ENCODE results near the gene SCFD2. TPM values are rescaled to one million over a fixed set of nuclear protein-coding genes. Genes with fewer than 3 reads are reported as not detected.

SCFD2 gene
- total RNA-seq, 1 experiment from 2014 or later: 7.4 TPM

DNA sequence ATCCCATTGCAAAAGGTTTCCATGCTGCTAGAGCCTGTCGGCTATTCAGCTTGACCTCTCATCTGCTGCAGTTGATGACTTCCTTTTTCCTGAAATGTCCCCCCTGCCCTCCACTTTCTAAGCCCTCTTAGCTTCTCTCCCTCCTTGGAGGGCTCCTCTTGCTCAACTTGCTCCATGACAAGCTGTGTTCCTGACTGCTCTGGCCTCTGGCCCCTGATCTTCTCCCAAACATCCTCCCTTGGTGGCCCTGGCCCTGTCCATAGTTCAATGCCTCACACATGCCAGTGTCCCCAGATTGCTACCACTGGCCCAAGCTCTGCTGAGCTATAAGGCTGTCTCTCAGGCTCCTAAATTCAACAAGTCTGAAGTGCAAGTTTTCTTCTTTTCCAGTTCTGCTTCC, 474.1 kb downstream of the SCFD2 start:
- H3K9me3 ChIP-seq (ENCODE audit: control insufficient read depth, insufficient read depth, low read depth, low read length): no peaks in the 10 kb centered on the region
- H3K27me3 ChIP-seq (ENCODE audit: control insufficient read depth, insufficient read depth, low read length): no peaks in the 10 kb centered on the region
- TF ChIP-seq TCF7L2 (IDR thresholded peaks at IDR 0.05; ENCODE audit: low read depth, low read length): no peak
- no peak for TF ChIP-seq SIN3A (IDR thresholded peaks at IDR 0.05; ENCODE audit: borderline replicate concordance, insufficient read depth, low read depth, low read length)
- TF ChIP-seq, protein P1, sequence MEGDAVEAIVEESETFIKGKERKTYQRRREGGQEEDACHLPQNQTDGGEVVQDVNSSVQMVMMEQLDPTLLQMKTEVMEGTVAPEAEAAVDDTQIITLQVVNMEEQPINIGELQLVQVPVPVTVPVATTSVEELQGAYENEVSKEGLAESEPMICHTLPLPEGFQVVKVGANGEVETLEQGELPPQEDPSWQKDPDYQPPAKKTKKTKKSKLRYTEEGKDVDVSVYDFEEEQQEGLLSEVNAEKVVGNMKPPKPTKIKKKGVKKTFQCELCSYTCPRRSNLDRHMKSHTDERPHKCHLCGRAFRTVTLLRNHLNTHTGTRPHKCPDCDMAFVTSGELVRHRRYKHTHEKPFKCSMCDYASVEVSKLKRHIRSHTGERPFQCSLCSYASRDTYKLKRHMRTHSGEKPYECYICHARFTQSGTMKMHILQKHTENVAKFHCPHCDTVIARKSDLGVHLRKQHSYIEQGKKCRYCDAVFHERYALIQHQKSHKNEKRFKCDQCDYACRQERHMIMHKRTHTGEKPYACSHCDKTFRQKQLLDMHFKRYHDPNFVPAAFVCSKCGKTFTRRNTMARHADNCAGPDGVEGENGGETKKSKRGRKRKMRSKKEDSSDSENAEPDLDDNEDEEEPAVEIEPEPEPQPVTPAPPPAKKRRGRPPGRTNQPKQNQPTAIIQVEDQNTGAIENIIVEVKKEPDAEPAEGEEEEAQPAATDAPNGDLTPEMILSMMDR (IDR thresholded peaks at IDR 0.05): no peak
- TF ChIP-seq, protein P2, sequence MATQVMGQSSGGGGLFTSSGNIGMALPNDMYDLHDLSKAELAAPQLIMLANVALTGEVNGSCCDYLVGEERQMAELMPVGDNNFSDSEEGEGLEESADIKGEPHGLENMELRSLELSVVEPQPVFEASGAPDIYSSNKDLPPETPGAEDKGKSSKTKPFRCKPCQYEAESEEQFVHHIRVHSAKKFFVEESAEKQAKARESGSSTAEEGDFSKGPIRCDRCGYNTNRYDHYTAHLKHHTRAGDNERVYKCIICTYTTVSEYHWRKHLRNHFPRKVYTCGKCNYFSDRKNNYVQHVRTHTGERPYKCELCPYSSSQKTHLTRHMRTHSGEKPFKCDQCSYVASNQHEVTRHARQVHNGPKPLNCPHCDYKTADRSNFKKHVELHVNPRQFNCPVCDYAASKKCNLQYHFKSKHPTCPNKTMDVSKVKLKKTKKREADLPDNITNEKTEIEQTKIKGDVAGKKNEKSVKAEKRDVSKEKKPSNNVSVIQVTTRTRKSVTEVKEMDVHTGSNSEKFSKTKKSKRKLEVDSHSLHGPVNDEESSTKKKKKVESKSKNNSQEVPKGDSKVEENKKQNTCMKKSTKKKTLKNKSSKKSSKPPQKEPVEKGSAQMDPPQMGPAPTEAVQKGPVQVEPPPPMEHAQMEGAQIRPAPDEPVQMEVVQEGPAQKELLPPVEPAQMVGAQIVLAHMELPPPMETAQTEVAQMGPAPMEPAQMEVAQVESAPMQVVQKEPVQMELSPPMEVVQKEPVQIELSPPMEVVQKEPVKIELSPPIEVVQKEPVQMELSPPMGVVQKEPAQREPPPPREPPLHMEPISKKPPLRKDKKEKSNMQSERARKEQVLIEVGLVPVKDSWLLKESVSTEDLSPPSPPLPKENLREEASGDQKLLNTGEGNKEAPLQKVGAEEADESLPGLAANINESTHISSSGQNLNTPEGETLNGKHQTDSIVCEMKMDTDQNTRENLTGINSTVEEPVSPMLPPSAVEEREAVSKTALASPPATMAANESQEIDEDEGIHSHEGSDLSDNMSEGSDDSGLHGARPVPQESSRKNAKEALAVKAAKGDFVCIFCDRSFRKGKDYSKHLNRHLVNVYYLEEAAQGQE (IDR thresholded peaks at IDR 0.05; ENCODE audit: insufficient read depth in 1 of 2, low read depth in 2 of 2, low read length in 1 of 2): no peak
- TF ChIP-seq POLR2AphosphoS5 (IDR thresholded peaks at IDR 0.05; ENCODE audit: low read depth, low read length): no peak
- ATAC-seq (no peak), DNase-seq (ENCODE audit: low read depth, low spot score) (no peak)
- CTCF ChIA-PET: no interaction called here
- H3K27ac ChIP-seq (ENCODE audit: low read length): no peak overlapping the region
- in situ Hi-C loops (cut with HindIII; ENCODE audit: low pct_unique_long_range_greater_than_20kb, low sequenced_read_pairs) (no loop called here), intact Hi-C loops (cut with micrococcal nuclease; ENCODE audit: unreplicated experiment) (no loop called here)
- POLR2A ChIA-PET: no interaction called here
- BruUV-seq (replicated peaks): no TSS peak
- no peaks in the 10 kb centered on the region for H3K36me3 ChIP-seq (ENCODE audit: control insufficient read depth, insufficient read depth, low read length)
- no peaks in the 10 kb centered on the region for H3K4me1 ChIP-seq (ENCODE audit: control insufficient read depth, insufficient read depth, low read length)
- H3K4me3 ChIP-seq (ENCODE audit: low read depth in 2 of 2, low read length in 2 of 2): no peak overlapping the region

DNA sequence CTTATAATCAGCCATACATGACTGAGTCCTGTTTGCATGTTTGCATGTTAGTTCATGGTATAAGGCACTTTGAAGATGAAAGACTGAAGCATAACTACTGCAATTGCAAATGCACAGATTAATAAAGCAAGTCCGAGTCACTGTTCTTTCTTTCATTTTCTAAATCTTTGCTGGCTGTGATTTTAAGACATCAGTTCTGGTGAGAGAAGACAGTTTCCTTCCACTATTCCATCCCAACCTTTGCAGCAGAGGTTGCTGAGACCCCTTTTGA, 475.4 kb downstream of the SCFD2 start:
- no peak overlapping the region for H3K4me3 ChIP-seq (ENCODE audit: low read depth in 2 of 2, low read length in 2 of 2)
- CTCF ChIA-PET: no interaction called here
- no peaks in the 10 kb centered on the region for H3K36me3 ChIP-seq (ENCODE audit: control insufficient read depth, insufficient read depth, low read length)
- no peak overlapping the region for H3K27ac ChIP-seq (ENCODE audit: low read length)
- DNase-seq (ENCODE audit: low read depth, low spot score) (no peak), ATAC-seq (no peak)
- H3K27me3 ChIP-seq (ENCODE audit: control insufficient read depth, insufficient read depth, low read length): no peaks in the 10 kb centered on the region
- POLR2A ChIA-PET: no interaction called here
- no peaks in the 10 kb centered on the region for H3K9me3 ChIP-seq (ENCODE audit: control insufficient read depth, insufficient read depth, low read depth, low read length)
- H3K4me1 ChIP-seq (ENCODE audit: control insufficient read depth, insufficient read depth, low read length): no peaks in the 10 kb centered on the region
- no peak for TF ChIP-seq POLR2AphosphoS5 (IDR thresholded peaks at IDR 0.05; ENCODE audit: low read depth, low read length)
- TF ChIP-seq, protein P1 (IDR thresholded peaks at IDR 0.05): no peak
- TF ChIP-seq, protein P2 (IDR thresholded peaks at IDR 0.05; ENCODE audit: insufficient read depth in 1 of 2, low read depth in 2 of 2, low read length in 1 of 2): no peak
- TF ChIP-seq TCF7L2 (IDR thresholded peaks at IDR 0.05; ENCODE audit: low read depth, low read length): no peak
- TF ChIP-seq SIN3A (IDR thresholded peaks at IDR 0.05; ENCODE audit: borderline replicate concordance, insufficient read depth, low read depth, low read length): no peak
- in situ Hi-C loops (cut with HindIII; ENCODE audit: low pct_unique_long_range_greater_than_20kb, low sequenced_read_pairs): no loop called here
- no TSS peak for BruUV-seq (replicated peaks)
- intact Hi-C loops (cut with micrococcal nuclease; ENCODE audit: unreplicated experiment): no loop called here
